NCI-H2196 (cell line): ENCODE data around the gene TRAF2.
A peak's percentile ranks its signal among the peaks of the same experiment; 100 is the strongest.

Source experiments
- DNase-seq: peaks from one replicate; lab custom pipeline; 2025; ENCODE audit not compliant: unreplicated experiment; lab: John Stamatoyannopoulos, UW

The TRAF2 gene

GRCh38 chr9:136947028-136947891 is 60.9 kb downstream of the TRAF2 start:
- DNase-seq = no peak

GRCh38 chr9:136947955-136948510 is 61.7 kb downstream of the TRAF2 start:
- no peak for DNase-seq

GRCh38 chr9:136949239-136949816 is 63.0 kb downstream of the TRAF2 start:
- DNase-seq = peak; percentile 46

GRCh38 chr9:136949817-136950655 is 63.7 kb downstream of the TRAF2 start:
- peak; percentile 91 for DNase-seq

- no peak for DNase-seq
Observed at GRCh38 chr9:136950656-136951276, 64.5 kb downstream of the TRAF2 start.

GRCh38 chr9:136951541-136952320 is 65.4 kb downstream of the TRAF2 start, which contains the start of gene LCN12:
Gene LCN12, plus strand, starts transcription at chr9:136952273. Its CDS starts 55 bp downstream, at chr9:136952328.
- peak; percentile 17 for DNase-seq

- DNase-seq = no peak
Observed at GRCh38 chr9:136952321-136952850, 66.1 kb downstream of the TRAF2 start.

- no peak for DNase-seq
Observed at GRCh38 chr9:136952876-136953770, 66.8 kb downstream of the TRAF2 start.

GRCh38 chr9:136953771-136954269 is 67.5 kb downstream of the TRAF2 start:
- DNase-seq = no peak

- no peak for DNase-seq
Observed at GRCh38 chr9:136954270-136955083, 68.2 kb downstream of the TRAF2 start.

GRCh38 chr9:136955202-136955942 is 69.1 kb downstream of the TRAF2 start:
- no peak for DNase-seq

GRCh38 chr9:136955943-136956335 is 69.6 kb downstream of the TRAF2 start:
- no peak for DNase-seq

GRCh38 chr9:136956604-136957003 is 70.3 kb downstream of the TRAF2 start:
- DNase-seq = no peak

- no peak for DNase-seq
Observed at GRCh38 chr9:136957461-136957860, 71.1 kb downstream of the TRAF2 start.

GRCh38 chr9:136957901-136958300 is 71.6 kb downstream of the TRAF2 start:
- DNase-seq = no peak

GRCh38 chr9:136958473-136958872 is 72.2 kb downstream of the TRAF2 start:
- DNase-seq = no peak
